GM21717 (cell line): ENCODE results near the gene ELOVL1.

Source experiments
- ATAC-seq: cut with Tn5 transposase; IDR thresholded peaks from one replicate; pipeline ENCODE4 v1.9.1; 2021; ENCODE audit warnings: mild to moderate bottlenecking, moderate library complexity; ENCODE audit not compliant: unreplicated experiment

Gene ELOVL1

DNA sequence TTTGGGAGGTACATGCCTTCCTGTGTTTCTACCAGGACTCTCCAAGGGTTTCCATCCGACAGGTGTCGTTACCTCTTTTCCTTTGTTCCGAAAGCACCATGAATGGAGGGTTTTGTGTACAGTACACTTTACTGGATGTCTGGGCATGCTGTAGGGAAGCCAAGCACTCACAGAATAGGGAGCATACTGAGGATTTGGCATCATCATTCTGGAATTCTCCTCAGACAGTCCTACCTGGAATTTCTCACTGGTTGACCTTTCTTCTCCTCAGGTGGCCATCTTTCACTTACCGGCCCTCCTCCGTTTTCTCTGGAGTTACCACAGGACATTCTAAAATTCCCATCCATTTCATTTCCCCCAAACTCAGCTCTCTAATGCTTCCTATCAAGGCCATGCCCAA lies 36.1 kb downstream of the ELOVL1 start:
- ATAC-seq = no peak

DNA sequence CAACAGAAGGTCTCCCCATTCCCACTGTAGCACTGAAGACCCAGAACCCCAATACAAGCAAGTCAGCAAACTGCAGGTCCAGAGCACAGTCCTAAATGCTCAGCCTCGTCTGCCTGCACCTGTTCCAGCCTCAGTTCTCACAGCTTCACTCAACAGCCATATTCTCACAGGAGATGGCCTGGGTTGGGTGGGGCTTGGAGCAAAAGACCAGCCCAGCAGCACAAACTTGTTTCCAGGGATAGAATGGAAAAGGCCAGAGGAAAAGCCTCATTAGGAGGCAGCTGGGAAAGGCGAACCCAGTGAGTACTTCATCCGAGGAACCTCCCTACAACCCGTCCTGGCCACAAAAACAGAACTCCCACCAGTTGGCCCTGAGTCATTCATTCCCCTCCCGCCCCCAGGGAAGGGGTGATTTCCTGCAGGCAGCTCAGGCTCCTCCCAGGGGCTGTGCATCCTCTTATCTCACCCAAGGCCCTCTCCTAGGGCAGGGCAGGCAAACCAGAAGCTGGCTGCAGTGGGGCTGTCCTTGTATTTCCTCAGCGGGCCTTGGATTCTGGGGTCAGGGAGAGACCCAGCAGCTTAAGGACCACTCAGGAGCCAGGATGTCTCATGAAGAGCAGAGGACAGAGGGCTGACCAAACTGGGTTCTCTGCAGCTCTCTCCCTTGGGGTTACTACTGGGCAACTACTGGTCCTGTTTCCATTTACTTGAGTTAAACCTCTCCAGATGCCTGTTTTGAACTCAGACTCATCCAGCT lies 37.6 kb downstream of the ELOVL1 start:
- ATAC-seq = no peak

DNA sequence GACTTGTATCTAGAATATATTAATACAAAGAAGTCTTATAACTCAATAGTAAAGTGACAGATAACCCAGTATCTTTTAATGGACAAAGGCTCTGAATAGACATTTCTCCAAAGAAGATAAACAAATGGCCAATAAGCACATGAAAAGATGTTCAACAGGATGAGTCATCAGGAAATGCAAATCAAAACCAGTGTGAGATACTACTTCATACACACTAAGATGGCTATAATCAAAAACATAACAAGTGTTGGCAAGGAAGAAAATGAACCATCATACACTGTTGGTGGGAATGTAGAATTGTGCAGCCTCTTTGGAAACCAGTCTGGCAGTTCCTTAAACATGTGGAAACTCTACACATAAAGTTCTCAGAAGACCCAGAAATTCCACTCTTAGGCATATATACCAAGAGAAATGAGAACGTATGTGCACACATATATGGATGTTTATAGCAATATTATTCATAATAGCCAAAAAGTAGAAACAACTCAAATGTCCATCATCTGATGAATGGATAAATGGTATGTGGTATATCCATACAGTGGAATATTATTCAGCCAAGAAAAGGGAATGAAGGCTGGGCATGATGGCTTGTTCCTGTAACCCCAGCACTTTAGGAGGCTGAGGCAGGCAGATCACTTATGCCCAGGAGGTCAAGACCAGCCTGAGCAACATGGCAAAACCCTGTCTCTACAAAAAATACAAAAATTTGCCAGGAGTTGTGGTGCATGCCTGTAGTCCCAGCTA lies 40.1 kb downstream of the ELOVL1 start:
- no peak for ATAC-seq

DNA sequence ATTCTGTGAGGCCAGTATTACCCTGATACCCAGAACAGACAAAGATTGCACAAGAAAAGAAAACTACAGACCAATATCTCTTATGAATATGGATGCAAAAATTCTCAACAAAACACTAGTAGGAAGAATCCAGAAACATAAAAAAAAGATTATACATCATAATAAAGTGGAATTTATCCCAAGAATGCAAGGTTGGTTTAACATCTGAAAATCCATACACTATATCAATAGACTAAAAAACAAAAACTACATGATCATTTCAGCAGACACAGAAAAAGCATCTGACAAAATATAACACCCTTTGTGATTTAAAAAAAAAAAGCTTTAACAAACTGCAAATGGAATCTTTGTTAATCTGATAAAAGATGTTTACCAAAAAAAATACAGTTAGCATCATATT lies 42.4 kb downstream of the ELOVL1 start:
- ATAC-seq = no peak

DNA sequence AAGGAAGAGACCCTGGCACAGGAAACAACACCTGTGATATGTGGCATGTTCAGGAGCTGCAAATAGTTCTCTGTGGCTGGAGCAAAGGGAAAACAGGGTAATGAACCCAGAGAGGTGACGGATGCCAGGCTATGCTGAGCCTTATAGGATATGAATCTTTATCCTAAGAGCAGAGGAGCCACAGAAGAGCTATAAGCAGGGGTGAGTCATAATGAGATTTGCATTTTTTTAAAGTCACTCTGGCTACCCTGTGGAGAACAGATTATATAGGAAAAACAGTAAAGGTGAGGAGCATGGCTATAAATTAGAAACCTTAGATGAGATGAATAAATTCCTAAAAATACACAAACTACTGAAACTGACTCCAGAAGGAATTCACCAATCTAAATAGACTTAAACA lies 43.0 kb downstream of the ELOVL1 start:
- ATAC-seq = no peak

DNA sequence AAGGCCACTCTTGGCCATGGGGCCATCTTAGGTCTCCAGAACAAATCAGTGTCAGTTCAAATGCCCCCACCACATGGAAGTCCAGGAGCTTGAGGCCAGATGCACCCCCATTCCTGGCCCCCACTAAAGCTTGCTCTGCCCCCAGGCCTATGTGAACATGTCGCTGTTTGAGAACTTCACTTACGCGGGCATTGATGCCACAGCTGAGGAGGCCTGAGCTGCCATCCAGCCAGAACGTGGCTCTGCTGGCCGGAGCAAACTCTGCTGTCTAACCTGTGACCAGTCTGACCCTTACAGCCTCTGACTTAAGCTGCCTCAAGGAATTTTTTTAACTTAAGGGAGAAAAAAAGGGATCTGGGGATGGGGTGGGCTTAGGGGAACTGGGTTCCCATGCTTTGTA lies 45.3 kb downstream of the ELOVL1 start:
- ATAC-seq = no peak

DNA sequence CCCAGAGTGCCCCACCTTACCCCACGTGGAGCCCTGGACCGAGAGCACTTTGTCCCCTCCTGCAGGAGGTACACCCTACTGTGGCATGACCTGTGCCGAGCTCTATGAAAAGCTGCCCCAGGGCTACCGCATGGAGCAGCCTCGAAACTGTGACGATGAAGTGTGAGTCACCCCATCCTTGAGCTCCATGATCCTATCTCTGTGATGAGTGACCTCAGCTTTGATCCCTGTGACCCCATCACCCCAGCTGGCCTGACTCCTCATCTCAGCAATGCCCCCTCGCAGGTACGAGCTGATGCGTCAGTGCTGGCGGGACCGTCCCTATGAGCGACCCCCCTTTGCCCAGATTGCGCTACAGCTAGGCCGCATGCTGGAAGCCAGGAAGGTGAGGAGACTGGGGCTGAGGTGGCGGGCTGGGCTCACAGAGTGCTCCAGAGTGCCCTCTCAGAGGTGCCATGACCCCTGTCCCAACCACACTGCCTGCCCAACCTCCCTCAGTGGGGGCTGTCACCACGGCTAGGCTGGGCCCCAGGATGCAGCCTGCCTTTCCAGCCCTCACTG lies 46.4 kb downstream of the ELOVL1 start:
- no peak for ATAC-seq

DNA sequence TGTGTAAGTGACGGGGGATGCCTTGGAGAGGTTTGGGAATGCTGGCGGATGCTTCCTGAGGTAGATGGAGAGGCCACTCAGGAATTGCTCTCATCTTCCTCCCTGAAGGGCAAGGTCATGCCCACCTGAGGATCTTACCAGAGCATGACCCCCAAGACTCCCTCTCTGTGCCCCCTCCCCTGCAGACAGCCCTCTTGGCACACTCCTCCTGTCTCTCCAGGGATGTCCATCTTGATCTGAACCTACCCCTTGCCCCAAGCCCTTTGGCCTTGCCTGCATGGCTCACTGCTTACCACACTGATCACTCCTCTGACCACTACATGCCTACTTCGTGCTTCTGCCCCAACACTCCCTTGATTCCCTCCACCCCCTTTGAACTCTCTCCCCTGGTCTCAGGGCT lies 48.0 kb downstream of the ELOVL1 start:
- ATAC-seq = no peak

DNA sequence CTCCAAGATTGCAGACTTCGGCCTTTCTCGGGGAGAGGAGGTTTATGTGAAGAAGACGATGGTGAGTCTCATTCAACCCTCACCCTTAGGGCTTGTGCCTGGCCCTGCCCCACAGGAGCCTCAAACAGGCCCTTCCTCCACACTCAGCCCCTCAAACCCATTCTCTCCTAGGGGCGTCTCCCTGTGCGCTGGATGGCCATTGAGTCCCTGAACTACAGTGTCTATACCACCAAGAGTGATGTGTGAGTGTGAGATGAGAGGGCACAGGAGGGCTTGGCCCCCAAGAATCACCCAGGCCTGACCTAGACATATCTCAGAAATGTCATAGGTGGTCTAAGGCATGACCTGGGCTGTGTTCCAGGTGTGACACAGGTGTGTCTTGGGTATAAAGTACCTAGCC lies 48.5 kb downstream of the ELOVL1 start:
- no peak for ATAC-seq

DNA sequence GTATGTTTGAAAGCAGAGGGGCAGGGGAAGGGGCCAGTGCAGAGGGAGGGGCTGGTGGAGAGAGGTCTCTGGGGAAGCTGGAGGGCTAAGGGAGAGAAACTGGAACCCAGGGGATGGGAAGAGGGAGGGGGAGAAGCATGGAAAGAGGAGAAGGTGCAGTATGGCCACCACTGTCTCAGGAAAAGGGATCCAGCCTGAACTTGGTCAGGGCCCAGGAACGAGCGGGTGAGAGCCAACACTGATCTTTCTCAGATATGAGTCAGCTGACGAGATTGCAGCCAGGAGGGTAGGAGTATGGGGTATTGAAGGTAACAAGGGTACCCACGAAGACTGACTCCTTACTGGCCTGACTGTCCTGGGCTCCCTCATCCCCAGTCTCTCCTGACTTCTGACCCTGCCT lies 49.0 kb downstream of the ELOVL1 start:
- ATAC-seq = no peak

DNA sequence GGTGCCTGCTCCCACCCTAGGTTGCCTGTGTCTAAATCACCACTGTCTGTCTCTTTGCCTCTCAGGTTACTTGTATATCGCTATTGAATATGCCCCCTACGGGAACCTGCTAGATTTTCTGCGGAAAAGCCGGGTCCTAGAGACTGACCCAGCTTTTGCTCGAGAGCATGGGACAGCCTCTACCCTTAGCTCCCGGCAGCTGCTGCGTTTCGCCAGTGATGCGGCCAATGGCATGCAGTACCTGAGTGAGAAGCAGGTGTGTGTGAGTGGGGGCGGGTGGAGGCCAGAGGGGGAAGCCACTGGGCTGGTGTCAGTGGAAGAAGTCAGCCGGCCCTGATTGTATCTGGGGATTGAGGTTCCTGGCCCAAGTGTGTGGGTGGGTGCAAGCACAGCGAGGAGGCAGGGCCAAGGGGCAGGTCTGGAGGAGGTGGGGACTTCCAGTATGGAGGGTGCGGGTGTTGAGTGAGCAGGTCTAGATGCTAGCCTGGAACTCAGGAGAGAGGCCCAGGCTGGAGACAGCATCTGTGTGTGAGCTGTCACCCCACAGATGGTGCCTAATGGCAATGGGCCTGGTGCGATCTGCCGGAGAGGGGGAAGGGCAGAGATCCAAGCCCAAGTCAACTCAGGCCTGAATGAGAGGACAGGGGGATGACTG lies 49.9 kb downstream of the ELOVL1 start:
- ATAC-seq = no peak

DNA sequence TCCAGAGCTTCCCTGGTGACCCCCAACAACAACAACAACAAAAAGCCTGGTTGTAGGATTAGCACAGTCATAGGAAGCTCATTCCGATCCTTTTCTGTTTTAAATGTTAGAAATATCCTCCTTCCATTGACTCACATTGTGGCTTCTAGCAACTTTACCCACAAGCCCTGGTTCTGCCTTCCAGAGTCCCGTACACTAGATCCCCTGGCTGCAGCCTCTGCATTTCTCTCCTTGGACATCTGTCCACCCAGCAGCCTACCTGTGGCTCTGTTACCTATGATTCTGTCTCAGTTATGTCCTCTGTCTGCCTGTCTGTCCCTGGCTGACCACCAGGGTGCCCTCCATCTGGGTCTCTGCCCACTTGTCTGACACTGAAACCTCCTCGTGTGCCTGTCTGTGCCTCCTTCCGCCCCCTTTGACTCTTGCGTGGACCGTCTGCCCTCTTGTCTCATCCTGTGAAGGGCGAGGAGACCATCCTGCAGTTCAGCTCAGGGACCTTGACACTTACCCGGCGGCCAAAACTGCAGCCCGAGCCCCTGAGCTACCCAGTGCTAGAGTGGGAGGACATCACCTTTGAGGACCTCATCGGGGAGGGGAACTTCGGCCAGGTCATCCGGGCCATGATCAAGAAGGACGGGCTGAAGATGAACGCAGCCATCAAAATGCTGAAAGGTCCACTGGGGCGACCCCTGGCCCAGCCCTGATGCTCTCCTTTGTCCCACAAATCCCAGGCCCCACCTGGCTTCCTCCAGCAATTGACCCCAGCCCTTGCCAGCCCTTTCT lies 50.9 kb downstream of the ELOVL1 start:
- no peak for ATAC-seq

DNA sequence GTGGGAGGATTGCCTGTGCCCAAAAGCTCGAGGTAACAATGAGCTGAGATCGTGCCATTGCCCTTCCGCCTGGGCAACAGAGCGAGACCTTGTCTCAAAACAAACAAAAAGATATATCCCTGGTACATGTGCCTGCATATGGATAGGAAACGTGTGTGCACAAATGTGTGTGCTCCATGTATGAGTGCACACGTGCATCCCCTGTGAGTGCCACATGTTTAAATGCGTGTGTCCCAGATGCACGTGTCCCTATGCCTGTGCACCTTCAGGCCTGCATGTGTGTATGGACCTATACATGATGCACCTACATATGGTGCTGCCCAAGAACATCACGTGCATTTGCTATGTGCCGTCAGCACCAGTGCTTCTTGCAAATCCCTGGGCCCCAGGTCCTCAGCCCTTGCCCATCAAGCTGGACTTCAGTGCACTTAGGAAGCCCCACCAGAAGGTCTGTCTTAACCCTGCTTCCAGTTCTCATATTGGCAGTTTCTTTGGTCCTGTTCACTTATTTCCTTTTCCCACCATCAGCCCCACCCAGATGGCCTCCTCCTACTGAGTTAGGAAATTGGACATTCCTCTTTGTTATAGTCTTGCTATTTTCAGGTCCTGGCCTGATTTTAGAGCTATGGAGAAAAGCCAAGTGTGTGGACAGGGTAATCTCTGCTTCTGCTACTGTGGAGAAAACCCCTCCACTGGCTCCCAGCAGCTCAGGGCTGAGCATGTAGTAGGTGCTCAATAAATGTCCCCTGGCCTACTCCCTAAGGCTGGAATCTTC lies 51.7 kb downstream of the ELOVL1 start:
- no peak for ATAC-seq

DNA sequence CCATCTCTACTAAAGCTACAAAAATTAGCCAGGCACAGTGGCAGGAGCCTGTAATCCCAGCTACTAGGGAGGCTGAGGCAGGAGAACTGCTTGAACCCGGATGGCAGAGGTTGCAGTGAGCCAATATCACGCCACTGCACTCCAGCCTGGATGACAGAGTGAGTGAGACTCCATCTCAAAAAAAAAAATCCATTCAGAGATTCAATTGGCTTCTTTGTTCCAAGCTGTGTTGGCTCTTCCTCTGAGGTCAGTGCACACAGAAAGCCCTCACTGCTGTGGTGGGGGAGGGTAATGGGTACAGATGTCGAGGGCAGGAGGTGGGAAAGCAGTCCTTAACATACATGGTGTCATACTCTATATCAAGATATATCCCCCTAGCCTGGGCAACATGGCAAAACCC lies 52.3 kb downstream of the ELOVL1 start:
- ATAC-seq = no peak

DNA sequence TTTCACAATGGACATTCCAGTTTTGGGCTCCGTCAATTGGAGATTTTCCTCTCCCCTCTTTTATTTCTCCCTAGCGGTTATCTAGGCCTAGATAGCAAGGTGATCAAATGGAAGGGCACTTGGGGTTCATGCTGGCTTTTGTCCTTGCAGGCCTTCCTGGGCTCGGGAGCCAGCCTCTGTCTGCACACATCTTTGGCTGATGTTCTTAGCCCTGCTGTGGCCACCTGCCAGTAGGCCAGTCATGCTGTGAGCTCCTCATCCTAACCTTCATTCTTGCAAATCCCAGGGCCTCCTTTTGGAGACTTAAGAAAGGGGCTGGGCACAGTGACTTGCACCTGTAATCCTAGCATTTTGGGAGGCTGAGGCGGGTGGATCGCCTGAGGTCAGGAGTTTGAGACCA lies 53.6 kb downstream of the ELOVL1 start:
- ATAC-seq = no peak

DNA sequence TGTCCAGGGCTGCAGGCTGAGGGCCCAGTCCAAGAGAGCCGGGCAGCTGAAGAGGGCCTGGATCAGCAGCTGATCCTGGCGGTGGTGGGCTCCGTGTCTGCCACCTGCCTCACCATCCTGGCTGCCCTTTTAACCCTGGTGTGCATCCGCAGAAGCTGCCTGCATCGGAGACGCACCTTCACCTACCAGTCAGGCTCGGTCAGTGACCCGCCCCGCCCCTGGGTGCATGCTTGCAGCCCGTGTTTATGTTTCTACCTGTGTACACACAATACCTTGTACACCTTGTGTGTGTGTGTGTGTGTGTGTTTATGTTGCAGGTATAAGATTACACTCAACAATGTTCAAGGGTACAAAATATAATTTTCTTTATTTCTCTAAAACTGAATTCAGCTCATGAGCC lies 54.0 kb downstream of the ELOVL1 start:
- ATAC-seq = no peak
